Head of caudate nucleus (tissue), 42 donors: ENCODE results near the gene FNDC10.
"Not testable (repeated sequence)": the region's sequence is repeated elsewhere in the genome, so short reads cannot be mapped to it uniquely, and the experiment has no call there.

ENCODE experiments used
- DNase-seq, 42 donors: peaks; one replicate each; pipeline versions ENCODE4 v3.0.0 to v3.0.0-alpha.2; 2020 to 2021; ENCODE audit warnings: mixed read lengths in 7 of 42
- intact Hi-C: fragments of 100-400 bp; cut with DNase I; formaldehyde crosslinking; loops from one replicate; pipeline ENCODE4 v1.15.0; 2022

The FNDC10 gene

GRCh38 chr1:1603671-1604373 lies 3.9 kb upstream of the FNDC10 start:
- no peak for DNase-seq

GRCh38 chr1:1602968-1603506 lies 3.1 kb upstream of the FNDC10 start:
- DNase-seq: no peak
- intact Hi-C loops: no loop called here

More at GRCh38 chr1:1603671-1604373, 3.9 kb upstream of the FNDC10 start:
- intact Hi-C loops: no loop called here

- DNase-seq: no peak
- intact Hi-C loops: no loop called here
Observed at GRCh38 chr1:1602304-1602967, 2.5 kb upstream of the FNDC10 start.

GRCh38 chr1:1601564-1602303 lies 1.8 kb upstream of the FNDC10 start:
- intact Hi-C loops: no loop called here
- no peak for DNase-seq

GRCh38 chr1:1600861-1601563 lies 1.1 kb upstream of the FNDC10 start:
- no peak for DNase-seq
- intact Hi-C loops: no loop called here

GRCh38 chr1:1599030-1599934 lies 653 bp downstream of the FNDC10 start:
- peak in 20 of 42 donors; percentile 12 to 57 (median 26) for DNase-seq
- intact Hi-C loops: no loop called here

- no peak for DNase-seq
- intact Hi-C loops: no loop called here
Observed at GRCh38 chr1:1598720-1599029, 1.3 kb downstream of the FNDC10 start.

- no peak for DNase-seq
- intact Hi-C loops: no loop called here
Observed at GRCh38 chr1:1598051-1598719, 1.8 kb downstream of the FNDC10 start.

- DNase-seq: no peak
Observed at GRCh38 chr1:1597275-1597930, 2.5 kb downstream of the FNDC10 start.

GRCh38 chr1:1596493-1597274 lies 3.3 kb downstream of the FNDC10 start:
- DNase-seq: no peak
- intact Hi-C loops: no loop called here

More at GRCh38 chr1:1597275-1597930, 2.5 kb downstream of the FNDC10 start:
- intact Hi-C loops: no loop called here

- DNase-seq, intact Hi-C loops: not testable (repeated sequence)
Observed at GRCh38 chr1:1595341-1595740, 4.6 kb downstream of the FNDC10 start.

GRCh38 chr1:1594602-1595260 lies 5.2 kb downstream of the FNDC10 start:
- no peak for DNase-seq
- intact Hi-C loops: no loop called here

- intact Hi-C loops: no loop called here
- no peak for DNase-seq
Observed at GRCh38 chr1:1593834-1594601, 5.9 kb downstream of the FNDC10 start.

GRCh38 chr1:1591452-1591851 lies 8.5 kb downstream of the FNDC10 start:
- no peak for DNase-seq
- intact Hi-C loops: no loop called here

- no peak for DNase-seq
- intact Hi-C loops: no loop called here
Observed at GRCh38 chr1:1583347-1584010, 16.5 kb downstream of the FNDC10 start.
